H1 (cell line): ENCODE measurements around the gene CCK.

ENCODE experiments used
- CBX5 ChIP-seq: fragments of 300-800, 300-1000 bp; sonication (generic); IDR thresholded peaks from 2 replicates; pipeline ENCODE4 v1.7.1; 2016; ENCODE audit warnings: antibody characterized with exemption, low read length, low read depth
- EP300 ChIP-seq, 2 experiments: IDR thresholded peaks; 1 replicate in 1 of 2; 2 replicates in 1 of 2; pipeline ENCODE4 v1.6.1; 2011 to 2012; ENCODE audit warnings: low read depth in 2 of 2, low read length in 2 of 2, mild to moderate bottlenecking in 2 of 2, borderline replicate concordance in 1 of 2, inconsistent platforms in 1 of 2, moderate library complexity in 1 of 2
- EZH2 ChIP-seq: fragments of 200-600 bp; sonication (generic); IDR thresholded peaks from 2 replicates; pipeline ENCODE4 v1.7.1; 2012; ENCODE audit warnings: low read depth, mild to moderate bottlenecking, moderate library complexity, low read length, inconsistent platforms; ENCODE audit not compliant: severe bottlenecking
- FOSL1 ChIP-seq: IDR thresholded peaks from 2 replicates; pipeline ENCODE4 v1.6.1; 2011; ENCODE audit warnings: mild to moderate bottlenecking, low read depth, low read length, moderate library complexity; ENCODE audit not compliant: insufficient read depth
- POLR2A ChIP-seq, 2 experiments: IDR thresholded peaks; 1 replicate in 1 of 2; 2 replicates in 1 of 2; pipeline ENCODE4 v1.6.1; 2011; ENCODE audit warnings: low read depth in 2 of 2, low read length in 2 of 2, mild to moderate bottlenecking in 2 of 2; ENCODE audit errors: control extremely low read depth in 1 of 2
- POLR2AphosphoS5 ChIP-seq: IDR thresholded peaks from 2 replicates; pipeline ENCODE4 v1.6.1; 2011; ENCODE audit warnings: low read depth, low read length
- RAD21 ChIP-seq, 2 experiments: IDR thresholded peaks in 1 of 2; conservative IDR thresholded peaks in 1 of 2; 2 replicates each; pipeline ENCODE4 v1.6.1; 2011; ENCODE audit warnings: low read depth in 2 of 2, low read length in 2 of 2, improper control_type of control experiment in 1 of 2, inconsistent platforms in 1 of 2, mild to moderate bottlenecking in 1 of 2, moderate library complexity in 1 of 2
- SUZ12 ChIP-seq: fragments of 200-600 bp; sonication (generic); IDR thresholded peaks from 2 replicates; pipeline ENCODE4 v1.6.1; 2012; ENCODE audit warnings: mild to moderate bottlenecking, inconsistent platforms, low read length, moderate library complexity, mixed read lengths
- TCF12 ChIP-seq: IDR thresholded peaks from 2 replicates; pipeline ENCODE4 v1.6.1; 2011; ENCODE audit warnings: low read depth, mild to moderate bottlenecking, low read length
- YY1 ChIP-seq: IDR thresholded peaks from 2 replicates; pipeline ENCODE4 v1.6.1; 2011; ENCODE audit warnings: low read depth, mild to moderate bottlenecking, low read length
- TF ChIP-seq, protein P1 (sequence below): IDR thresholded peaks from 2 replicates; pipeline ENCODE4 v1.6.1; 2012; ENCODE audit warnings: inconsistent platforms
- TF ChIP-seq, protein P2 (sequence below), 3 experiments: IDR thresholded peaks; 1 replicate in 2 of 3; 2 replicates in 1 of 3; pipeline versions ENCODE4 v1.5.1 to v1.6.1; 2011; ENCODE audit warnings: low read length in 3 of 3, mild to moderate bottlenecking in 3 of 3, inconsistent platforms in 2 of 3, low read depth in 1 of 3, moderate library complexity in 1 of 3; ENCODE audit not compliant: insufficient read depth in 1 of 3; ENCODE audit errors: control extremely low read depth in 1 of 3
- TF ChIP-seq, protein P3 (sequence below): IDR thresholded peaks from 2 replicates; pipeline ENCODE4 v1.6.1; 2011; ENCODE audit warnings: low read length, improper control_type of control experiment
- TF ChIP-seq, protein P4 (sequence below): IDR thresholded peaks from 2 replicates; pipeline ENCODE4 v1.6.1; 2012; ENCODE audit warnings: inconsistent platforms

DNA sequence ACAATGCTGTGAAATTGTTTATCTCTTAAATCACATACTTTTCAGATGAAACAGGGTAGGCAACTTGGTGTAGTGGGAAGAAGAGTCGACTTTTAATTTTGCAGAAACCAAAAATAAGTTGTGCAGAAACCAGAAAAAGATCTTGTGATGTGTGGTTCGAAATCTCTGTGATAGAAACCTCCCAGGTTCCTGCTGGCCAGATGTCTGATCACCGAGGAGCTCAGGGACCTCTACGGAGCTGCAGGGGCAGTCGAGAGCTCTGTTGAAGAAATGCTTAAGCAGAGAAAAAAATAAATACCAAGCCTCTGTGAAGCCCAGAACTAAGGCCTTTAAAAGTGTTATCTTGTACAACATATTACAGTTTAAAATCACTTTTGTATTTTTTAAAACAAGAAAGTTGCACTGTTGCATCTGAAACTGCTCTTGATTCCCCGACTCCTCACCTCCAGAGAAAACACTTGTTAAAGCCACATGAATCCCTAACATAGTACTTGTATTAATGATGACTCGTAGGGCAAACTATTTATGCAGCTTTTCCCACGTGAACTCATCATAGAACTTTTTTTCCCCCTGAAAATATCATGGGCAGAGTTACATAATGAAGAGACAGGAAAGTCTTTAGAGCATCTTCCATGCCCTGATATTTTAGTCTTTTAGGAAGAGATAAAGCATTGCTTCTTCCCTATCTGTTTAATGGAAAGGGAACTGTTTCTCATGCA lies 51.3 kb downstream of the CCK start:
- TF ChIP-seq SUZ12, result no peak
- no peak for TF ChIP-seq TCF12
- TF ChIP-seq EP300 (IDR thresholded peaks at IDR 0.05; ENCODE audit: borderline replicate concordance in 1 of 2, low read depth in 2 of 2, low read length in 2 of 2), result no peak
- TF ChIP-seq POLR2AphosphoS5, result no peak
- no peak for TF ChIP-seq FOSL1
- TF ChIP-seq, protein P1, sequence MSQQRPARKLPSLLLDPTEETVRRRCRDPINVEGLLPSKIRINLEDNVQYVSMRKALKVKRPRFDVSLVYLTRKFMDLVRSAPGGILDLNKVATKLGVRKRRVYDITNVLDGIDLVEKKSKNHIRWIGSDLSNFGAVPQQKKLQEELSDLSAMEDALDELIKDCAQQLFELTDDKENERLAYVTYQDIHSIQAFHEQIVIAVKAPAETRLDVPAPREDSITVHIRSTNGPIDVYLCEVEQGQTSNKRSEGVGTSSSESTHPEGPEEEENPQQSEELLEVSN, result no peak
- no peak for TF ChIP-seq YY1
- TF ChIP-seq, protein P2, sequence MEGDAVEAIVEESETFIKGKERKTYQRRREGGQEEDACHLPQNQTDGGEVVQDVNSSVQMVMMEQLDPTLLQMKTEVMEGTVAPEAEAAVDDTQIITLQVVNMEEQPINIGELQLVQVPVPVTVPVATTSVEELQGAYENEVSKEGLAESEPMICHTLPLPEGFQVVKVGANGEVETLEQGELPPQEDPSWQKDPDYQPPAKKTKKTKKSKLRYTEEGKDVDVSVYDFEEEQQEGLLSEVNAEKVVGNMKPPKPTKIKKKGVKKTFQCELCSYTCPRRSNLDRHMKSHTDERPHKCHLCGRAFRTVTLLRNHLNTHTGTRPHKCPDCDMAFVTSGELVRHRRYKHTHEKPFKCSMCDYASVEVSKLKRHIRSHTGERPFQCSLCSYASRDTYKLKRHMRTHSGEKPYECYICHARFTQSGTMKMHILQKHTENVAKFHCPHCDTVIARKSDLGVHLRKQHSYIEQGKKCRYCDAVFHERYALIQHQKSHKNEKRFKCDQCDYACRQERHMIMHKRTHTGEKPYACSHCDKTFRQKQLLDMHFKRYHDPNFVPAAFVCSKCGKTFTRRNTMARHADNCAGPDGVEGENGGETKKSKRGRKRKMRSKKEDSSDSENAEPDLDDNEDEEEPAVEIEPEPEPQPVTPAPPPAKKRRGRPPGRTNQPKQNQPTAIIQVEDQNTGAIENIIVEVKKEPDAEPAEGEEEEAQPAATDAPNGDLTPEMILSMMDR (IDR thresholded peaks at IDR 0.05; ENCODE audit: control extremely low read depth in 1 of 3, insufficient read depth in 1 of 3, low read depth in 1 of 3, low read length in 3 of 3), result no peak
- TF ChIP-seq CBX5, result no peak
- TF ChIP-seq, protein P3, sequence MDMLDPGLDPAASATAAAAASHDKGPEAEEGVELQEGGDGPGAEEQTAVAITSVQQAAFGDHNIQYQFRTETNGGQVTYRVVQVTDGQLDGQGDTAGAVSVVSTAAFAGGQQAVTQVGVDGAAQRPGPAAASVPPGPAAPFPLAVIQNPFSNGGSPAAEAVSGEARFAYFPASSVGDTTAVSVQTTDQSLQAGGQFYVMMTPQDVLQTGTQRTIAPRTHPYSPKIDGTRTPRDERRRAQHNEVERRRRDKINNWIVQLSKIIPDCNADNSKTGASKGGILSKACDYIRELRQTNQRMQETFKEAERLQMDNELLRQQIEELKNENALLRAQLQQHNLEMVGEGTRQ, result no peak
- TF ChIP-seq RAD21 (IDR thresholded peaks at IDR 0.05 in 1 of 2, conservative IDR thresholded peaks at IDR 0.05 in 1 of 2; ENCODE audit: low read depth in 2 of 2, low read length in 2 of 2), result no peak
- no peak for TF ChIP-seq EZH2
- no peak for TF ChIP-seq POLR2A (IDR thresholded peaks at IDR 0.05; ENCODE audit: control extremely low read depth in 1 of 2, low read depth in 2 of 2, low read length in 2 of 2)
- TF ChIP-seq, protein P4, sequence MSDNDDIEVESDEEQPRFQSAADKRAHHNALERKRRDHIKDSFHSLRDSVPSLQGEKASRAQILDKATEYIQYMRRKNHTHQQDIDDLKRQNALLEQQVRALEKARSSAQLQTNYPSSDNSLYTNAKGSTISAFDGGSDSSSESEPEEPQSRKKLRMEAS, result no peak
